Stimulated activated CD8-positive, alpha-beta memory T cell treated with anti-CD3 and anti-CD28 coated beads, Interleukin-7, amount 100 ng/mL, for 48 hours (primary cell): ENCODE measurements around the gene ZNF556.
"Not testable (repeated sequence)": the region's sequence is repeated elsewhere in the genome, so short reads cannot be mapped to it uniquely, and the experiment has no call there.

Experiments used
- DNase-seq, 2 donors: peaks; one replicate each; pipeline ENCODE4 v3.0.0-alpha.2; 2020; ENCODE audit warnings: low read depth in 1 of 2; ENCODE audit errors: extremely low read depth in 1 of 2

ZNF556 gene

GRCh38 chr19:2853015-2853606 lies 14.0 kb upstream of the ZNF556 start:
- DNase-seq: no peak

- DNase-seq: no peak
These were observed 12.3 kb upstream of the ZNF556 start for GRCh38 chr19:2854849-2855248.

- DNase-seq: no peak
These were observed 10.6 kb upstream of the ZNF556 start for GRCh38 chr19:2856457-2857050.

- DNase-seq: no peak
These were observed 8.3 kb upstream of the ZNF556 start for GRCh38 chr19:2858864-2859263.

GRCh38 chr19:2863816-2864215 lies 3.3 kb upstream of the ZNF556 start:
- DNase-seq: no peak

- no peak for DNase-seq
These were observed 1.6 kb upstream of the ZNF556 start for GRCh38 chr19:2865334-2866100.

GRCh38 chr19:2866495-2867024 lies 575 bp upstream of the ZNF556 start:
- DNase-seq: no peak

- DNase-seq: no peak
These were observed 2.5 kb downstream of the ZNF556 start for GRCh38 chr19:2869618-2870017.

GRCh38 chr19:2872175-2872574 lies 5.0 kb downstream of the ZNF556 start:
- not testable (repeated sequence) for DNase-seq

GRCh38 chr19:2877398-2878331 lies 10.5 kb downstream of the ZNF556 start:
- DNase-seq: no peak

- DNase-seq: no peak
These were observed 16.7 kb downstream of the ZNF556 start for GRCh38 chr19:2883686-2884439.

GRCh38 chr19:2885736-2886135 lies 18.6 kb downstream of the ZNF556 start:
- no peak for DNase-seq

- no peak for DNase-seq
These were observed 20.3 kb downstream of the ZNF556 start for GRCh38 chr19:2887391-2887914.

GRCh38 chr19:2888731-2889224 lies 21.6 kb downstream of the ZNF556 start:
- DNase-seq: peak in 1 of 2 donors; percentile 50

- not testable (repeated sequence) for DNase-seq
These were observed 23.4 kb downstream of the ZNF556 start for GRCh38 chr19:2890531-2890930.

GRCh38 chr19:2896694-2897093 lies 29.6 kb downstream of the ZNF556 start:
- no peak for DNase-seq

GRCh38 chr19:2900296-2901252 lies 33.4 kb downstream of the ZNF556 start, which contains the start of gene ZNF57:
TSS of gene ZNF57 (plus strand) at chr19:2900928. CDS start at chr19:2901046, 118 bp downstream.
- peak; percentile 98 to 99 for DNase-seq

- DNase-seq: no peak
These were observed 35.6 kb downstream of the ZNF556 start for GRCh38 chr19:2902590-2903218.
